ENCODE results near the gene PSMB4.

- no peak for TF ChIP-seq CTCF (IDR thresholded peaks at IDR 0.05)
- TF ChIP-seq EP300 (IDR thresholded peaks at IDR 0.05) = no peak
- no peak for TF ChIP-seq POLR2A (IDR thresholded peaks at IDR 0.05)
- no peak for TF ChIP-seq POLR2AphosphoS5 (IDR thresholded peaks at IDR 0.05)
Measured at GRCh38 chr1:151362308-151363155, 36.8 kb upstream of the PSMB4 start.

All from sigmoid colon (tissue), 4 donors.